Stimulated activated CD4-positive, alpha-beta T cell treated with anti-CD3 and anti-CD28 coated beads, TNF-alpha, amount 100 ng/mL, for 24 hours (primary cell): Measurements from ENCODE around the gene FBXO44.

Experiments used
- DNase-seq, 3 experiments: peaks; one replicate each; pipeline ENCODE4 v3.0.0-alpha.2; 2020; ENCODE audit warnings: low read depth in 3 of 3

FBXO44 gene

DNA sequence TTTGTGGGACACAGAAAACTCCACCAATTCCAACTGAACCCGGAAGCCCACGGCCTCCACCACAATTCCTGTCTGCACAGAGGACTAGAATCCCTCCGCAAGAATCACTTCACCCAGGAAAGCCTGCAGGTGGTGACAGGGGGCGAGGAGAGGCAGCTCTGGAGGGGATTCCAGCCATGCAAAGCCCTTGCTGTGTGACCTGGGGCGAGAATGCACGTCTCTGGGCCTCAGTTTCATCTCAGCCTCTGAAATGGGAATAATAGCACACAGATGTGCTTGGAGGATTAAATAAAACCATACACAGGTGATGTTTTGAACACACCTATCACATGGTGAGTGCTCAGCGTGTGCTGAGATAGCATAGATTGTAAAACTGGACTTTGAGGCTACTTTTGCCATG lies 14.6 kb upstream of the FBXO44 start:
- no peak for DNase-seq

DNA sequence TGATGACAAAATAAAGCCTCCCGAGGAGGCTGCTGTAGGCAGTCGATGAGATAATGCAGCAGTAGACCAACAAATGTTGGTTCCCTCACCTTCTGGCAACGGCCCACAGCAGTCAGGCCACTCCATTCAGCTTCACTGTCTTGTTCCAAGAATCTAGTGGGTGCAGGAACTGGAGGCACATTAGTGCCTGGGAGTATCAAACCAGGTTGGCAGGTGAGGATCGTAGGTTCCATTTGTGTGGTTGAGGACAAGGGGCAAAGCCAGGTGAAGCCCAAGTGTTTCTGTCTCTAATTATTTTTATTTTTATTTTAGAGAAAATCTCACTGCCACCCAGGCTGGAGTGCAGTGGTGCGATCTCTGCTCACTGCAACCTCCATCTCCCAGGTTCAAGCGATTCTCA lies 13.7 kb upstream of the FBXO44 start:
- DNase-seq, result no peak

DNA sequence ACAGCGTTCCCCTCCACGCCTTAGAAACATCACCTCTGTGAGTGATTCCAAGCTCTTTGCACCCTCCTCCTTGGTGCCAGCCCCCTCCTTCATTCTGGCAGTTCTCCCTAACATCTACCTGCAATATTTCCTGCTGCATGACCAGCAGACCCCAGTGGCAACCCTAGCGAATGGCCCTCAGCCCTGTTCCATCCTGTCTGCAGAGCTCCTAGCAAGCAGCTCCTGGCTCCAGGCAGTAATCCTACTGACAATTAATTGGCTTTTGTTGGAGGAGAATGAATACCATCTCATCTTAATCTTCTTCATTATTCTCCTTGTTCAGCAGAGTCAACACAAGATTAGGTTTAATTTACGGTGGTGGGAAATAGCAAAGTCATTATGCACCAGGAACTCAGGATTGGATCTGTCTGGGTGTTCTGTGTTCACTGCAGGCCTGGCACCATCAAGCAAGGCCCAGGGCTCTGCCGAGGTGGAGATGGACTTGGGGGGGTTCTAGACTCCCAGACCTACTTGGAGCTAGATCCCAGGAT lies 12.8 kb upstream of the FBXO44 start:
- DNase-seq, result no peak

DNA sequence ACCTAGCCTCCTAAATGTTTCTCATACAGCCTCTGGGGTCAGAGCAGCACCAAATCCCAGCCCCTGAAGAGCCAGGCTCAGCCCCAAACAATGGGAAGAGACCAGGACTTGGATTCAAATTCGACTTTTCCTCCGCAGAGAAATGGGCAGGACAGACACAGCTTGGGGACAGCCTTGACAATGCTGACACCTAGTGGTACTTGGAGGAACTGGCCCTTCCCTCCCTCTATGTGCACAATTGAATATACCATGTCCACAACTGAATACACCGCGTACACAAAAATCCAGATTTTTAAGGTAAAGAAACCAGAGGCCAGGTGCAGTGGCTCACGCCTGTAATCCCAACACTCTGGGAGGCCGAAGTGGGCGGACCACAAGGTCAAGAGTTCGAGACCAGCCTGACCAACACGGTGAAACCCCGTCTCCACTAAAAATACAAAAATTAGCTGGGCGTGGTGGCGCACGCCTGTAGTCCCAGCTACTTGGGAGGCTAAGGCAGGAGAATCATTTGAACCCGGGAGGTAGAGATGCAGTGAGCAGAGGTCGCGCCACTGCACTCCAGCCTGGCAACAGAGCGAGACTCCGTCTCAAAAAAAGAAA lies 12.2 kb upstream of the FBXO44 start:
- peak; percentile 48 to 61 (median 58) for DNase-seq

DNA sequence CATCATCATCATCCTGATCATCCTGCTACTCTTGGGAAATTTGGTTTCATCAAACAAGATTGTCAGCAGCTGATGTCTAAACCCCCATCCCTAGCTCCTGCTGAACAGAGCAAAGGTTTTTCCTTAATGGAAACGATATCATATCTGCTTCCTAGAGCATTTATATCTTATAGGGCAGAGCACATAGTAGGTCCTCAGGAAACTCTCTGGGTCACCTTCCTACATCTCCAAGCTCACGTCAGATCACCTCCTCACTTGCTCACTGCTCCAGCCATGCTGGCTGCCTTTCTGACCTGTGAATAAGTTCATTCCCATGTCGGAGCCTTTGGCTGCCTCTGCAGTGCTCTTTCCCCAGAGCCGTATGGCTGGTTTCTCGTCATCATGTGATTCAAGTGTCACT lies 10.9 kb upstream of the FBXO44 start:
- no peak for DNase-seq

DNA sequence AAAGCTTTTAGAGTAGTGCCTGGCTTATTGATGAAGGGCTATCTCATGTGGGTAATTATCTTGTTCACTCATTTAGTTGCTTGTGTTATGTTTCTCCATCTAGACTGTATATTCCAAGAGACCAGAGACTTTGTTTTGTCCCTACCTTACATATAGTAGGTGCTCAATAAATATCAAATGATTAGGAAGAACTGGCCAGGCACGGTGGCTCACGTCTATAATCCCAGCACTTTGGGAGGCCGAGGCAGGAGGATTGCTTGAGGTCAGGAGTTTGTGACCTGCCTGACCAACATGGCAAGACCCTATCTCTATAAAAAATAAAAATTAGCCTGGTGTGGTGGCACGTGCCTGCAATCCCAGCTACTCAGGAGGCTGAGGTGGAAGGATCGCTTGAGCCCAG lies 9.4 kb upstream of the FBXO44 start:
- DNase-seq, result no peak

DNA sequence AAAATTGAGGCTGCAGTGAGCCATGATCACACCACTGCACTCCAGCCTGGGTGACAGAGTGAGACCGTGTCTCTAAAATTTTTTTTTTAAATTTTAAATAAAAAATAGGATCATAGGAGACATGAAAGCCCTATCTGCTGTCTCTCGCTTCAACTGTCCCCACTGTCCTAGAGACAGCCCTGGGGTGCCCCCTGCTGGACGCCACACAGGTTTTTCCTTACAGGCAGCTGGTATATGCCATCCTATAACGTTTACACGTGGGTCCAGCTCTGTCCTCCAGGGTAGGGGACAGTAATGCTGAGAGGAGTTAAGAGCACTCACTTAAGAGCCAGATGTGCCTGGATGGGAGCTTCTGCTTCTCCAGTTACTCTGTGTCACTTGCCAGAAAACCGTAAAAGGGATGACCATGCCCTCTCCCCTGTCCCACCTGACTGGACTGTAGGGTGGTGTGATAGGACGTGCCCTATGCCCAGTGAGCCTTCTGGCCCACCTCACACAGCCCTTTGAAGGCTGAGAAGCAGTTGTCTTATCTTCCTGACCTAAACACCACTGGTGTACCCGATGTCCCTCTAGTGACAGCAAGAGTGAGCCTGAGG lies 8.9 kb upstream of the FBXO44 start:
- peak; percentile 65 to 82 (median 73) for DNase-seq

DNA sequence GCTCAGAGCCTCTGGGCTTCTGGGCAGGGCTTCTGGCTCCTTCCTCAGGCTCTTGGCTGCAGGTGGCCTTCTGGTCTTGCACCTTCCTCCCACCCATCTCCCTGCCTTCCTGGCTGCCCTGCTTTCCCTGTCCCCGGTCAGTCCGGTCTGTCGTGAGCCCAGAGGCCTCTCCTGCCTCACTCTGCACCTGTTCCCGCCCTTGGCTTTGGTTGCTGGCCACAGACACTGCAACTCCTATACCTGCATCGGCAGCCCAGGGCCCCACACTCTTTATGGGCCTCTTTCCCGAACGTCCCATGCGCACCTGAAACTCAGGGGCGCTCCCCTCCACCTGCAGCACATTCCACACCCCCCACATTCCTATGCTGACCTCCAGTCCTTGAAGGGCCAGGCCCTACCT lies 8.4 kb upstream of the FBXO44 start:
- DNase-seq, result no peak

DNA sequence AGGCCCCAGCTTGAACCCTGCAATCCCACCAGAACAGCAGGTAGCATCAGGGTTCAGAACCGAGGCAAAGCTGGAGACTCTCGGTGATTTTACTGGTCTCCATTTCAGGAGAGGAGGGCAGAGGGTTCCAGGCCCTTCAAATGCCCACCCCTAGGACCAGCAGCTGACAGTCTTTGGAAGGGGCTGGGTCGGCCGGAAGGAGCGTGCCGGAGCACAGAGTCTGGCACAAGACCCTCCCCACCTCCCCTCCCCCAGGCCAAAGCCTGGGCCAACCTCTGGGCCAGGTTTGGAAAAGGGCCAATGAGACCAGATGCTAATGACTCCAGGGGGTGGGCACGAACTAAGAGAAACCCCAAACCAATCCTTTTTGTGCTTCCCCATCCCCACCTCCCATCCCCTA lies 7.3 kb upstream of the FBXO44 start:
- no peak for DNase-seq

DNA sequence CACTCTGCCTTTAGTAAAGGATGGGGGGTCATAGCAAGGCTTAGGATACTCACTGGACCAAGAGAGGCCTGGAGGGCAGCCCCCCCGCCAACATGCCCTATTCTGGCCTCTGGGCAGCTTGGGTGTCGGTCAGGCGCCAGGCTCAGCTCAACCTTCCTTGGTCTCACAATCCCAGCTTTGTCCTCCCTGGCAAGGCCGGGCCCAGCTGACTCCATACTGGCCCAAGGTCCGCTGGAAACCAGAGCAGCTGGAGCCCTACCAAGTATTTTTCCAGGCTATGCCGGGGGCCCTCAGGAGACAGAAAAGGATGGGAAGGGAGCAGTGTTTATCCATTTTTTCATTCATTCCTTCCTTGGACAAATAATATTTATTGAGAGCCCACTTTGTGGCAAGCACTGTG lies 6.6 kb upstream of the FBXO44 start:
- no peak for DNase-seq

DNA sequence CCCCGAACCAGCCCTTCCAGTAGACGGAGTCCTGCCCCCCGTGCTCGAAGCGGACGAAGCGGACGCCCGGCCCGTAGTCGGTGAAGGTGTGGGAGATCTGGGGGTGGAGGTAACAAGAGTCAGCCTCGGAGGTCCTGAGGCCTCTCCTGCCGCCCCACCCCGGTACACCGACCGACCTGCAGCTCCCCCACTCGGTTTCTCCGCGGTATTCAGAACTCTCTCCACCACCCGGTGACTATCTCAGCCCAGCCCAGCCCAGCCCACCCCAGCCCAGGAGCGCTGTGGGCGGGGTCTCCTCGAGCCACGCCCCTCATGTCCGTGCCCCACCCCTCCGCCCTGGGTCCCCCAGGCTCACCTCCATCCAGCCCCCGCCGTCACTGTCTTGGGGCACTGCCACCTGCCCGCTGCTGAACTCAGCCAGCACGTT lies 5.9 kb upstream of the FBXO44 start:
- DNase-seq, result peak in 1 of 3 experiments; percentile 45

DNA sequence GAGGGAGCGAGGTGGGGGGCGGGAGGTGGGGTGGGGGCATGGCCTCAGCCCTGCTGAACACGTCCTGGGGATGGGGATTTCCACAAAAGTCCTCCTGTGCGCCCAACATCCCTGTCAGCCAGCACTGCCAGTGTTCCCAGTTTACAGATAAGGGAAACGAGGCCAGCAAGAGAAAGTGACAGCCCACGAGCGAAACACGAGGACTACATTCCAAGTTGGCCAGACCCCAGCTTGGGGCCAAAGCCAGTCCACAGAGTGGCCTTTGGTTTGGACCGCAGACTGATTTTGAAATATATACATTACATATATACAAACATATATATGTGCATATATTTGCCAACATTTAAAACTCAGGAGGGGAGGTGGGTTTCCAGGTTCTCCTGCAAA lies 5.4 kb upstream of the FBXO44 start:
- no peak for DNase-seq

DNA sequence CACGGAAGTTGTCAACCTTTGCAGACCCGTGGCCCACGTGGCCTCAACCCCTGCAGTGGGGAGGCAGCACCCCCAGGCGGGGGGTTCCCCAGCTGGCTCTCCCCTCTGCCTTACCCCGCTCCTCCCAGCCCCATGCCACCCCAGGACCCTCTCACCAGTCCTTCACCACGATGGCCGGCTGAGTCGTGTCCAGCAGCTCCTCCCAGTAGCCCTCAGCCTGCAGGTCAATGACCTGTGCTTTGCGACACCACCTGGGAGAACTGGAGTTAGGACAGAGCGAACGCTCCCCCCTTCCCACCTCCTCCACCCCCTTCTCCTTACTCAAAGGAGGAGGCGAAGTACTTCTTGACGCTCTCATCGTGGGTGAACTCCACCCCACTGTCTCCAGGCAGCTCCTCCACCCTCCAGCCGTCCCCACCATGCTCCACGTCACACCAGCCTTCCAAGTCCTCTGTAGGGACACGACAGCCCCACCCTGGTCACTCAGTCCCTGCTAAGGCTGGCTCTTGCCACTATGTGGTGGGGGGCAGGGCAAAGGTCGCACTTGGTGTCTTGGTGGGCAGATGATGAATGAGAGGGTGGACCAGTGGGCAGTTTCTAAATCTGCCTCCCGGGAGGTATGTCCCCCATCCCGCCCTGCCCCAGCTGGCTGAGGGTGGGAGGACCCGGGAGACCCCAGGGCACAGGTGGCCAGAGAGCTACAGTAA lies 4.9 kb upstream of the FBXO44 start:
- DNase-seq, result no peak

DNA sequence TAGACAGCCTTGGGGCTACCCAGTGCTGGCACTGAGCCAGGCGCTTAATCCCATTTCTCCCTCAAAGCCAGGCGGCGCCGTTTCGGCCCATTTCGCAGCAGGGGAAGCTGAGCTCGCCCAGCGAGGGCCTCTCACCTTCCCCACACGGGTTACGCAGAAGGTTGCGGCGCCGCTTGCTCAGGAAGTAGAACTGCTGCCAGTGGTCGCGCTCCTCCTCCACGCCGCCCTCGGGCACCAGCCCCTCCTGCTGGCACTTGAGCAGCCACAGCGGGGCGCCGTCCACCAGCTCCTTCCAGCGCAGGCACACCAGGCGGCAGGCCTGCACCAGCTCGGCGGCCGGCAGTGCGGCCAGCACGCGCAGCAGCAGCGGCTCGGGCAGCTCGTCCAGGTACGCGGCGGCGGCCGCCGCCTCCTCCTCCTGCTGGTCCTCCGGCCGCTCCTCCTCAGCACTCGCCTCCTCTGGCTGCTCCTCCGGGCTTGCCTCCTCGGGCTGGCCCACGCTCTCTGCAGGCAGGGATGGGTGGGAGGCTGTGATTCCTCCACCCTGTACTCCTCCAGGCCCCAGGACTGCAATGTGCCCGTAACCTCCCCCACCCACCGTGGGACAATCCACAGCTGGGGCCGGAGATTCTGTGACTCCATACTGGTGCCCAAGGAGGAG lies 4.2 kb upstream of the FBXO44 start:
- DNase-seq, result peak; percentile 55 to 79 (median 56)

DNA sequence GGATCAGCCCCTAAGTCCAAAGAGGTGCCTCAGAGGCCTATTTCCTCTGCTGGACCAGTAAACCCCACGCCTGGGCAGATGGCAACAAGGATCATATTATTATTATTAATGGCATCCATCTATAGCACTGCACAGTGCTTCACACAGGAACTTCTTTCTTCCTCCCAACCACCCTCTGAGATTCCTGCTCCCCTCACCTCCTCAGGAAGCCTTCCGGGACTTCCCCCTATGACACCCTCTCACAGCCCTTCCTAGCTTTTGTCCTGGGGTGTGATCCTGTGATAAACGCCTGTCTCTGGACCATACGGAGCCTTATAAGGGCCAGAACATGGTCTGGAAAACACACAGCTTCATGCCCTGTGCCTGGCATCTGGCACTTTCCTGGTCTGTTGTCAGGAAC lies 3.7 kb upstream of the FBXO44 start:
- no peak for DNase-seq

DNA sequence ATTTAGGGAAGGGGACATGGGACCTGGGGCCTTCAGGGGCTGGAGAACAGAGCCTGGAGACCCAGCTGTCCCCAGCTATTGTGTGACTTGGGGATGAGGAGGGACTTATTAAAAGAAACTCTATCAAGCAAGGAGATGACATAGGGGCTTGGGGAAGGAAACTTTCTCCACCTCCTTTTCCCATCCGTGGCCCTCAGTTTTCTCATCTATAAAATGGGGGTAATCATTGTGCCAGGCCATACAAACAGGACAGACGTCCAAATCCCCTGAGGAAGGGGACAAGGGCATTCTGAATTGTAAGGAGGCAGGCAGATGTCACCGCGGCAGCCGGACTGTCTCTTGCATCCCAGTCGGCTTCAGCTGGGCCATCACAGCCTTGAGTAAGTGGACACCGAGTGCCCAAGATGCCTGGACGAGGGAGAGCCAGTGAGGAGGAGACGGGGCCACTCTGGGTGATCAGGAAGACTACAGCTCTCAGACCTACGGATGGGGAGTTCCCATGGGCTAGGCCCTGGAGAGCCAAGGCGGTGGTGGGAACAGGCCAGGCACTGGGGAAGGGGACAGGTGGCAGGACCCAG lies 2.4 kb upstream of the FBXO44 start:
- DNase-seq, result no peak

DNA sequence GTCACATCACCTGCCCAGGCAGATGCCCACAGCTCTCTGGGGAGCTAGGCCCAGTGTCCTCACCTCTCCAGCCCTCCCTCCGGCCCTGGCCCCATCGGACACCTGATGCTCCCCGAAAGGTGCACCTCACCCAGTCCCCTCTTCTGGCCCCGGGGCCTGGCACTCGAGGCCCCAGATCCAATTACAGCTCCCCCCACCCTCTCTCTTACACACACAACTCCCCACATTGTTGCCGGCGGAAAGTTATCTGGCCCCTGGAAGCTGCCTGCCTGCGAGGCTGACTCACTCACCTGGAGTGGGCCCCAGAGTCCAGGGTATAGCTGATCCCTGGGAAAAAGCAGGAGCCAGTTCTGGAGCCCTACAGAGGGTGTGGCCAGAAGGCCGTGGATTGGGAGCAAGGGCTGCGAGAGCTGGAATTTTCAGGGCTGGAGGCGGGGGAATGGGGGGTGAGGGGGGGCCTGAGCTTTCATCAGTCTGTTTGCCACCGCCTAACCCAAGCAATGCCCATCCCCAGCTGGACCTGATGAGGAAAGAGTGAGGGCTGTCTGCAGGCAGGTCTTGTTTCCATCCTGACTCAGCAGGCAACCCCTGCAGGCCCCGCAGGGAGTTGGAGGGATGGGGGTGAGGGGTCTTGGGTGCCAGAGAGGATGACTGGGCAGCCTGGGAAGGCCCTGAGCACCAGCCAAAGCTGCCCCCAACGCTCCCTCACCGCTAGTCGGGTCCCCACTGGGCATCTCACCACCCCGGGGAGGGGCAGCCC lies 1.4 kb upstream of the FBXO44 start:
- no peak for DNase-seq

DNA sequence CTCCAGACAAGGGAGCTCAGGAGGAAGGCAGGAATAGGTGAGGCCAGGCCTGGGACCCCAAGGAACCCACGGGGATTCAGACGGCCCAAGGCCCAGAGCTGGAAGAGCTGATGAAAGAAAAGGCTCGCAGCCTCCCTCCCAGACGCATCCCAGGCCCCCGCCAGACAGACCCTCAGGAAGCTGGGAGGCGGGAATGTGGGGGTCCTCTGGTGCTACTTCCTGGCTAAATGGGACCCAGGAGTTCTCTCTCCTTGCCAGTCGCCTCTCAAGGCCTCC lies 878 bp upstream of the FBXO44 start:
- no peak for DNase-seq

DNA sequence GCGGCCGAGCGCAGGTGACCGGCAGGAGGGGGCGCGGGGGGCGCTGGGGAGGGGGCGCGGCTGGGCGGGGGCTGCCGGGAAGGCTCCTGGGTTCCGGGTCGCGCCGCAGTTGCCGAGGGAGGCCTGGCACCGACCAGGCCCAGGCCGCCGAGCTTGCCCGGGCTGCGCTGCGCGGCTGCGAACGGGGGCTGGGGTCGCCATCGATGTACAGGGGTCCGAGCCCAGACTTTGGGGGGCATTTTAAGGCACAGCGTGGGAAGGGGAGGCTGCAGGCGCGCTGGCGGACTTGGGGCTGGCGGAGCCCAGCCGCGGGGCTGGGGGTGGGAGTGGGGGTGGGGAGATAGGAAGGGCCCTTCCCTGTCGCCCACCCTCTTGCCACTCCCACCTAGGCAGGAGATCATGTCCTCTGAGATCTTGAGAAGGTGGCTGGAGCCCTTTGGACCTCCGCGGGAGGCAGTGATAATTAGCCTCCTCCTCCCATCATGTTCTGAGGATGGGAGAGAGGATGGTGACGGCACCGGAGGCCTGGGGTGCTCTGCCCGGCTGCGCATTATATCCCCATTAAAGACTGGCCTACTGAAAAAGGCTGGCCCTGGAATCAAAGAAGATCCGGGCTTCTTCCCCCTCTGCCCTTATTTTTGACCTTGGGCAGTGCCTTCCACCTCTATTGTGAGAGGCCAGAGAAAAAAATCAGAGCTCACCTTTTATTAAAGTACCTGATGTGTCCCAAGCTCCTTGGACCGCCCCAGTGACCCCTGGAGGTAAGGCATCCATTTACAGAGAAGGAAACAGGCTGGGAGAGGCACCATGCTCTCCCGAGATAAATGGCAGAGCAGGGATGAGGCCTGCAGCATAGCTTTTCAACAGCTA lies 497 bp downstream of the FBXO44 start:
- no peak for DNase-seq

DNA sequence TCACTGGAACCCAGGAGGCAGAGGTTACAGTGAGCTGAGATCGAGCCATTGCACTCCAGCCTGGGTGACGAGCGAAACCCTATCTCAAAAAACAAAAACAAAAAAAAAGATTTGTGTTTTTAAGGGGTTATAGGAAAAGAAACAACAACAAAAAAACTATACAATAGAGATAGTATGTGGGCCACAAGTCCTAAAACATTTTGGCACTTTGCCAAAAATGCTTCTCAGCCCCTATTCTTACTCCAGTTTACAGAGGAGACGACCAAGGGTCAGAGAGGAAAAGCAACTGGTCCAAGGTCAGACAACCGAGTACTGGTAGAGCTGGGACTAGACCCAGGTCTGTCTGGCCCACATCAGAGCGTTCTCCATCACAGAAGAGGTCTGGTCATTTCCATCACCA lies 3.0 kb downstream of the FBXO44 start:
- no peak for DNase-seq

DNA sequence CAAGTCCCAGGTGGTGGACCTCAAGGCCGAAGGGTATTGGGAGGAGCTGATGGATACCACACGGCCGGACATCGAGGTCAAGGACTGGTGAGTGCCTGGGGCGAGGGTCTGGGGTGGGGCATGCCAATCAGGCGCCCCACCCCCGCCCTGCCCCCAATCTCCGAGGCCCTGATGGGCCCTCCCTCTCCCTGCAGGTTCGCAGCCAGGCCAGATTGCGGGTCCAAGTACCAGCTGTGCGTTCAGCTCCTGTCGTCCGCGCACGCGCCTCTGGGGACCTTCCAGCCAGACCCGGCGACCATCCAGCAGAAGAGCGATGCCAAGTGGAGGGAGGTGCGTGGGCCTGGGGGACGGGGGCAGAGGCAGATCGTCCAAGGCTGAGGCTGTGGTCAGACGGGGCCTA lies 3.9 kb downstream of the FBXO44 start:
- no peak for DNase-seq
